ENCODE measurements around the gene IPMK.
"Not testable (repeated sequence)": the region's sequence is repeated elsewhere in the genome, so short reads cannot be mapped to it uniquely, and the experiment has no call there.

Gene IPMK

GRCh38 chr10:58266826-58267712 lies 625 bp downstream of the IPMK start:
- DNase-seq: peak; percentile 53

GRCh38 chr10:58266003-58266825 lies 1.5 kb downstream of the IPMK start:
- peak; percentile 74 for DNase-seq

GRCh38 chr10:58265249-58265648 lies 2.4 kb downstream of the IPMK start:
- no peak for DNase-seq

GRCh38 chr10:58264780-58265179 lies 2.9 kb downstream of the IPMK start:
- no peak for DNase-seq

GRCh38 chr10:58262766-58263165 lies 4.9 kb downstream of the IPMK start:
- DNase-seq: no peak

- DNase-seq: no peak
Measured at GRCh38 chr10:58260334-58260733, 7.4 kb downstream of the IPMK start.

- DNase-seq: no peak
Measured at GRCh38 chr10:58258977-58259692, 8.6 kb downstream of the IPMK start.

- not testable (repeated sequence) for DNase-seq
Measured at GRCh38 chr10:58256013-58256780, 11.5 kb downstream of the IPMK start.

GRCh38 chr10:58254644-58255043 lies 13.1 kb downstream of the IPMK start:
- no peak for DNase-seq

- DNase-seq: no peak
Measured at GRCh38 chr10:58253184-58253583, 14.5 kb downstream of the IPMK start.

GRCh38 chr10:58244666-58245065 lies 23.0 kb downstream of the IPMK start:
- DNase-seq: not testable (repeated sequence)

GRCh38 chr10:58244242-58244641 lies 23.5 kb downstream of the IPMK start:
- not testable (repeated sequence) for DNase-seq

- not testable (repeated sequence) for DNase-seq
Measured at GRCh38 chr10:58243801-58244200, 23.9 kb downstream of the IPMK start.

GRCh38 chr10:58243269-58243668 lies 24.4 kb downstream of the IPMK start:
- no peak for DNase-seq

GRCh38 chr10:58241346-58241745 lies 26.3 kb downstream of the IPMK start:
- peak; percentile 36 for DNase-seq

GRCh38 chr10:58240531-58240930 lies 27.2 kb downstream of the IPMK start:
- DNase-seq: peak; percentile 41

GRCh38 chr10:58239561-58240169 lies 28.0 kb downstream of the IPMK start:
- DNase-seq: peak; percentile 55

GRCh38 chr10:58237014-58237834 lies 30.5 kb downstream of the IPMK start:
- DNase-seq: peak; percentile 90

GRCh38 chr10:58229856-58230255 lies 37.8 kb downstream of the IPMK start:
- DNase-seq: not testable (repeated sequence)

- DNase-seq: no peak
Measured at GRCh38 chr10:58225654-58226053, 42.0 kb downstream of the IPMK start.

Data from EL (cell line).